Epithelial cell of proximal tubule (primary cell): ENCODE results near the gene SCAMP4. TPM values are rescaled to one million over a fixed set of nuclear protein-coding genes. Genes with fewer than 3 reads are reported as not detected.

Experiments
- DNase-seq: peaks from one replicate; pipeline ENCODE4 v3.0.0-alpha.2; 2011; ENCODE audit warnings: low read depth
- H3K4me3 ChIP-seq: 2 replicates; pipeline ENCODE4 v1.5.1; 2011; ENCODE audit warnings: low read depth, mild to moderate bottlenecking, low read length
- total RNA-seq: library from RNA; depleted of rRNA; stranded (reverse); fragments of >200 nt; gene quantifications from 2 replicates; pipeline ENCODE4 v1.2.3, GENCODE V29; 2015
- TF ChIP-seq, protein P1 (sequence below): conservative IDR thresholded peaks from 2 replicates; pipeline ENCODE4 v1.5.1; 2012; ENCODE audit warnings: low read depth, mild to moderate bottlenecking, low read length

The SCAMP4 gene
- total RNA-seq, 1 donor from 2014 or later = 134 TPM

- TF ChIP-seq, protein P1, sequence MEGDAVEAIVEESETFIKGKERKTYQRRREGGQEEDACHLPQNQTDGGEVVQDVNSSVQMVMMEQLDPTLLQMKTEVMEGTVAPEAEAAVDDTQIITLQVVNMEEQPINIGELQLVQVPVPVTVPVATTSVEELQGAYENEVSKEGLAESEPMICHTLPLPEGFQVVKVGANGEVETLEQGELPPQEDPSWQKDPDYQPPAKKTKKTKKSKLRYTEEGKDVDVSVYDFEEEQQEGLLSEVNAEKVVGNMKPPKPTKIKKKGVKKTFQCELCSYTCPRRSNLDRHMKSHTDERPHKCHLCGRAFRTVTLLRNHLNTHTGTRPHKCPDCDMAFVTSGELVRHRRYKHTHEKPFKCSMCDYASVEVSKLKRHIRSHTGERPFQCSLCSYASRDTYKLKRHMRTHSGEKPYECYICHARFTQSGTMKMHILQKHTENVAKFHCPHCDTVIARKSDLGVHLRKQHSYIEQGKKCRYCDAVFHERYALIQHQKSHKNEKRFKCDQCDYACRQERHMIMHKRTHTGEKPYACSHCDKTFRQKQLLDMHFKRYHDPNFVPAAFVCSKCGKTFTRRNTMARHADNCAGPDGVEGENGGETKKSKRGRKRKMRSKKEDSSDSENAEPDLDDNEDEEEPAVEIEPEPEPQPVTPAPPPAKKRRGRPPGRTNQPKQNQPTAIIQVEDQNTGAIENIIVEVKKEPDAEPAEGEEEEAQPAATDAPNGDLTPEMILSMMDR = no peak
- H3K4me3 ChIP-seq = no peak overlapping the region
- DNase-seq = no peak
These were observed 31.2 kb downstream of the SCAMP4 start for GRCh38 chr19:1936430-1936829.

GRCh38 chr19:1936916-1937610 is 31.9 kb downstream of the SCAMP4 start:
- H3K4me3 ChIP-seq = no peak overlapping the region
- TF ChIP-seq, protein P1 = no peak
- no peak for DNase-seq

GRCh38 chr19:1938071-1938470 is 32.9 kb downstream of the SCAMP4 start:
- TF ChIP-seq, protein P1 = no peak
- H3K4me3 ChIP-seq = no peak overlapping the region
- DNase-seq = no peak

- no peak for DNase-seq
- H3K4me3 ChIP-seq = peak within 1 kb of the TSS; percentile 89
- TF ChIP-seq, protein P1 = no peak
These were observed 36.2 kb downstream of the SCAMP4 start, which contains the start of gene CSNK1G2 for GRCh38 chr19:1941146-1942077. Gene CSNK1G2 (plus strand): TSS chr19:1941172. CDS start chr19:1969773, 28,601 bp downstream.

GRCh38 chr19:1942078-1942933 is 37.1 kb downstream of the SCAMP4 start:
- TF ChIP-seq, protein P1 = no peak
- H3K4me3 ChIP-seq = peak overlapping the region; percentile 89
- no peak for DNase-seq

DNA sequence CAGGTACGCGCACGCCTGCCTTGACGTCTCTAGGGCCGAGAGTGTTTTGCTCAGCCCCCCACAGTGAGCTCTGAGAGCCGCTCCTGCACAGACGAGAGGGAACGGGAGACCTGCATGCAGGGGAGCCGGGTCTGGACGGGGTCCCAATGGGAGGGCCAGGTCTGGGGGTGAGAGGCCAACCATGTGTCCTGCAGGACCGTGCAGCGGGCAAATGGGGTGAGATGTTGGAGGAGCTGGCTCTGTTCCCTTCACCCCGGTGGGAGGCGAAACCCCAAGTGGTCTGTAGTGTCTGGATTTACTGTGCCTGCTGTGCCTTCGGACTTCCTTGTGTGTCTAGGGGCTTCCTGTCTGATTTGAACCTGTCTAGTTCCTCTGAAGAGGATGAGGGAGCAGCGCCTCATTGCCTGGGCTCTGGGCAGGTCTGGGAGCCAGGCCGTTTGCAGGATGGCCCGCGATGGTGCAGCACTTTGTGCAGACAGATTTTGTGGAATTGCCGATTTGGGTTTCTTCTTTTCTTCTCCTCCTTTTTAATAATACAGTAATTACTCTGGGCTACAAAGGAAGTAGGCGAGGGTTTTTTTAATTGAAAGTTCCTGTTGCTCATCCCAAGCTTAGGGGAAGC is 37.8 kb downstream of the SCAMP4 start:
- TF ChIP-seq, protein P1 = no peak
- peak overlapping the region; percentile 89 for H3K4me3 ChIP-seq
- no peak for DNase-seq
